Measurements from ENCODE around the gene KRT38. TPM values are rescaled to one million over a fixed set of nuclear protein-coding genes. Genes with fewer than 3 reads are reported as not detected.

The KRT38 gene
- not detected in 2 replicates for total RNA-seq

DNA sequence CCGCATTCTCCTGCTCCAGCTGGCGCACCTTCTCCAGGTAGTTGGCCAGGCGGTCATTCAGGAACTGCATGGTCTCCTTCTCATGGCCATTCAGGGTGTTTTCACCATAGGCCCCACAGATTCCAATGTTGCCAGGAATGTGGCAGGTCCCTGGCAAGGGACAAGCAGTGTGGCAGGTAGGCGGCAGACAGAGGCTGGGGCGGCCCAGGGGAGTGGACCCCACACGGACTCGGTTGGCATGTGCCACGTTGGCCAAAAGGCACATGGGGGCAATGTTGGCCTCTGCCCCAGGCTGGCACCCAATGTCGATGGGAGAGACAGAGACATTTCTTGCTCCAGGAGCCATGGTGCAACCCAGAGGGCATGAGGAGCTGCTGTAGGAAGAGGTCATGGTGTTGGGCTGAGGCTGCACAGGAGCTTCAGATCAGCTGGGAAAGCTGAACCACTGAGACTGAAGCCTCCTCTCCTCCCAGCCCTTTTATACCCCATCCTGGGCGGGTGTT lies at the start of gene KRT38:
TSS of gene KRT38 (minus strand) at position 453 of the 503 bp plus-strand sequence. CDS start at position 391, 62 bp downstream.

DNA sequence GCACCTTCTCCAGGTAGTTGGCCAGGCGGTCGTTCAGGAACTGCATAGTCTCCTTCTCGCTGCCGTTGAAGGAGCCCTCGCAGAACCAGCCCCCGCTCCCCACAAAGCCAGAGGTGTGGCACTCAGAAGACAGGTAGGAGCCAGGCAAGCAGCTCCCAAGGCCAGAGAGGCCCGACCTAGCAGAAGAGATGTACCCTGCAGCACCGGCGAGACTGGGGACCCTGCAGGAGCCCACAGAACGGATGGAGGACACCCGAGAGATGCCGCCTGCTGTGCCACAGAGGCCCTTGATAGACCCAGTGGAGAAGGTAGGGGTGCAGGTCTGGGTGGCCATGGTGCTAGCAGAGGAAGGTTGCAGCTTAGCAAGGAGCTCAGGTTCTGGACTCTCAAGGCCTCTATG lies 48.7 kb upstream of the KRT38 start, which contains the start of gene KRT36:
TSS of gene KRT36 (minus strand) at position 380 of the 400 bp plus-strand sequence. CDS start at position 334, 46 bp downstream.

DNA sequence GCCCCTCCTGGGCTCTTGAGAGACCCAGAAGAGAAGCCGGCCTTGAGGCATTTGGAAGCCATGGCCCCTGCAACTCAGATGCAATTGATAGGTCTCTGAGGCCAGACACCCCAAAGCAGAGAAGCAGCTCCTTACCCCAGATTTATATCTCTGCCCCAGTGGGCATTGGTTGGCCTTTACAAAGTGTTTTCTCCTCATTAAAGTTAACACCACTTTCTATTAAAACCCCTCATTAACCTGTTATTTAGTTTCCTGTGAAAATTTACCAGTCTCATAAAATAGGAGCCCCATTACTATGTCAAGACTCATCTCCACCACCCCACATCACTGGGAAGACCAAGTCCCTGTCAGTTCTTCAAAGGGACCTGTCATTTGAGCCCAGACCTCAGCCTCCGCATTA lies 40.3 kb upstream of the KRT38 start, which contains the start of gene KRT35:
TSS of gene KRT35 (minus strand) at position 116 of the 400 bp plus-strand sequence. CDS start at position 62, 54 bp downstream.

DNA sequence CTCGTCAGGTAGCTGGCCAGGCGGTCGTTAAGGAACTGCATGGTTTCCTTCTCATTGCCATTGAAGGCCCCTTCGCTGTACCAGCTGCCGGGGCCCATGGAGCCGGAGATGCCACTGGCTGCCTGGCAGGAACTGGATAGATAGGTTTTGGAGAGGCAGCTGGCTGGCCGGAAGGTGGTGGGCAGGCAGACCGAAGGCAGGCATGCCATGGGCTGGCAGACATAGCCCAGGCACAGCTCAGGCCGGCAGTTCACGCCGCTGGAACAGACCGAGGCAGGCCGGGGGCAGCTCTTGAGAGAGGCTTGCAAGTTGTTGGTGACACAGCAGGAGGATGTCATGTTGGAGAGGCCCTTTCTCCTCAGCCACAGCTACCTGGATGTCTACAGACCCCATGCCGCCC lies 26.2 kb upstream of the KRT38 start, which contains the start of gene KRT32:
TSS of gene KRT32 (minus strand) at position 399 of the 400 bp plus-strand sequence. CDS start at position 338, 61 bp downstream.

DNA sequence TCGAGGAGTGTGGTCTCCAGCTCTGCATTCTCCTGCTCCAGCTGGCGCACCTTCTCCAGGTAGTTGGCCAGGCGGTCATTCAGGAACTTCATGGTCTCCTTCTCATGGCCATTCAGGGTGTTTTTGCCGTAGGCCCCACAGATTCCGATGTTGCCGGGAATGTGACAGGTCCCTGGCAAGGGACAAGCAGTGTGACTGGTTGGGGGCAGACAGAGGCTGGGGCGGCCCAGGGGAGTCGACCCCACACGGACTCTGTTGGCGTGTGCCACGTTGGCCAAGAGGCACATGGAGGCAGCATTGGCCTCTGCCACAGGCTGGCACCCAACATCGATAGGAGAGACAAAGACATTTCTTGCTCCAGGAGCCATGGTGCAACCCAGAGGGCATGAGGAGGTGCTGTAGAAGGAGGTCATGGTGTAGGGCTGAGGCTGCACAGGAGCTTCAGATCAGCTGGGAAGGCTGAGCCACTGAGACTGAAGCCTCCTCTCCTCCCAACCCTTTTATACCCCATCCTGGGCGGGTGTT lies 16.6 kb downstream of the KRT38 start, which contains the start of gene KRT37:
TSS of gene KRT37 (minus strand) at position 475 of the 525 bp plus-strand sequence. CDS start at position 413, 62 bp downstream.

DNA sequence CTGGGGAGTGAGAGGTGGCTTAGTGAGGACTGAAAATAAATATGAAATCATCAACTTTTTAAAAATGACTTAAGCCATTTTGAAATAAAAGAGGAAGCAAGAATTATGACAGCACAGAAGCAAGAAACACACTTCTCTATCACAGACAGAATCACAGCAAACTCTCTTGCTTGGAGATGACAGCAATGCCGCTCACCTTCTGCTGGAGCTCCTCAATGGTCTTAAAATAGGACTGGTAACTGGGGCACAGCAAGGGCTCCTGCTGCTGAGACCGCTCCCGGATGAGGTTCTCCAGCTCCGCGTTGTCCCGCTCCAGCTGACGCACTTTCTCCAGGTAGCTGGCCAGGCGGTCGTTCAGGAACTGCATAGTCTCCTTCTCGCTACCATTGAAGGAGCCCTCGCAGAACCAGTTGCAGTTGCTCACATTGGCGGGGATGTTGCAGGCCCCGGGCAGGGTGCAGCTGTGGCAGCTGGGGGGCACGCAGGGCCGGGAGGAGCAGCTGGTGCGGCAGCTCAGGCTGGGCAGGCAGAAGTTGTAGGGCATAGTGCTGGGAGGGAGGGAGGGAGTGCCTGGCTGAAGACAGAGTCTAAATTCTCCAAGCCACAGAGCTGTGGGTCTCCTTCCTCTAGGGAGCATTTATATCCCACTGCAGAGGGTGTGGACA lies 43.7 kb downstream of the KRT38 start, which contains the start of gene KRT31:
TSS of gene KRT31 (minus strand) at position 613 of the 665 bp plus-strand sequence. CDS start at position 544, 69 bp downstream.

Small RNAs within 50 kb of the gene (small RNA-seq; reads per million reads assigned to genes)
- gene RNU2-32P: 1.2 reads per million, percentile 52 among the genes with 10 or more reads in this experiment

Other genes starting within 250 kb of the KRT38 start
- gene KRTAP9-2, start 214.3 kb downstream of the KRT38 start, total RNA-seq: not detected in 2 replicates
- gene KRTAP9-3, start 208.5 kb downstream of the KRT38 start, total RNA-seq: not detected in 2 replicates
- not detected in 2 replicates for gene KRTAP9-8, start 203.0 kb downstream of the KRT38 start, total RNA-seq
- not detected in 2 replicates for gene KRTAP9-4, start 191.3 kb downstream of the KRT38 start, total RNA-seq
- not detected in 2 replicates for gene KRTAP9-9, start 185.6 kb downstream of the KRT38 start, total RNA-seq
- not detected in 2 replicates for gene KRTAP9-6, start 175.6 kb downstream of the KRT38 start, total RNA-seq
- gene KRTAP9-7, start 165.3 kb downstream of the KRT38 start, total RNA-seq: not detected in 2 replicates
- not detected in 2 replicates for gene KRTAP29-1, start 138.1 kb downstream of the KRT38 start, total RNA-seq
- gene KRTAP16-1, start 131.7 kb downstream of the KRT38 start, total RNA-seq: not detected in 2 replicates
- gene KRTAP17-1, start 125.3 kb downstream of the KRT38 start, total RNA-seq: not detected in 2 replicates
- gene KRT33A, start 90.2 kb downstream of the KRT38 start, total RNA-seq: not detected in 2 replicates
- not detected in 2 replicates for gene KRT33B, start 71.2 kb downstream of the KRT38 start, total RNA-seq
- 0.13 TPM in 1 of 2 replicates, not detected in the other for gene KRT34, start 58.7 kb downstream of the KRT38 start, total RNA-seq
- gene KRT31, start 43.4 kb downstream of the KRT38 start, total RNA-seq: not detected in 2 replicates
- not detected in 2 replicates for gene KRT37, start 16.4 kb downstream of the KRT38 start, total RNA-seq
- gene KRT32, start 26.4 kb upstream of the KRT38 start, total RNA-seq: not detected in 2 replicates
- gene KRT35, start 40.2 kb upstream of the KRT38 start, total RNA-seq: not detected in 2 replicates
- gene KRT36, start 48.9 kb upstream of the KRT38 start, total RNA-seq: not detected in 2 replicates
- gene KRT13, start 64.6 kb upstream of the KRT38 start, total RNA-seq: not detected in 2 replicates
- 0.11 TPM in 1 of 2 replicates, not detected in the other for gene KRT15, start 77.9 kb upstream of the KRT38 start, total RNA-seq
- gene KRT19, start 87.3 kb upstream of the KRT38 start, total RNA-seq: 0.26 and 1.6 TPM in 2 replicates
- not detected in 2 replicates for gene KRT9, start 131.1 kb upstream of the KRT38 start, total RNA-seq
- gene KRT14, start 145.9 kb upstream of the KRT38 start, total RNA-seq: 0.78 and 1.6 TPM in 2 replicates
- 2.7 and 4.1 TPM in 2 replicates for gene KRT16, start 171.8 kb upstream of the KRT38 start, total RNA-seq
- gene KRT17, start 183.6 kb upstream of the KRT38 start, total RNA-seq: 1.7 and 3.7 TPM in 2 replicates
- gene EIF1, start 247.9 kb upstream of the KRT38 start, total RNA-seq: 98.0 and 127 TPM in 2 replicates